ENCODE results near the gene SPRED1.

SPRED1 gene

DNA sequence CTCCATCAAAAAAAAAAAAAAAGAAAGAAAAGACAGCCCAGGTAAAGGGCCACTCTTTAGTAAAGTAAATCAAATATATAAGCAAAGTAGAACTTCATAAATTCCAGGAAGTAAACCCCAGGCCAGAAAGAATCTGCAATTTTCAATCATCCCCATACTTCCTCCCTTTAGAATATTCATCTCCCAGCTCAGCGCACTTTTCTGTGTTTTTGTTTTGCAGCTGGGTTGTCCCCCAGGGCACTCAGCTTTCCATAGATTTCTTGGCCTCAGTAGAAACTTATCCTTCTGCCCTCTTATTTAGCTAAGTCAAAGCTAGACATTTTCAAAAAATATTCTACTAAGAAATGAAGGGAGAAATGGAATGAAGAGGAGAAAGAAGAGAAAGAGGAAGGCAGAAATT, 24.0 kb upstream of the SPRED1 start (continued):
- TF ChIP-seq, protein P1, sequence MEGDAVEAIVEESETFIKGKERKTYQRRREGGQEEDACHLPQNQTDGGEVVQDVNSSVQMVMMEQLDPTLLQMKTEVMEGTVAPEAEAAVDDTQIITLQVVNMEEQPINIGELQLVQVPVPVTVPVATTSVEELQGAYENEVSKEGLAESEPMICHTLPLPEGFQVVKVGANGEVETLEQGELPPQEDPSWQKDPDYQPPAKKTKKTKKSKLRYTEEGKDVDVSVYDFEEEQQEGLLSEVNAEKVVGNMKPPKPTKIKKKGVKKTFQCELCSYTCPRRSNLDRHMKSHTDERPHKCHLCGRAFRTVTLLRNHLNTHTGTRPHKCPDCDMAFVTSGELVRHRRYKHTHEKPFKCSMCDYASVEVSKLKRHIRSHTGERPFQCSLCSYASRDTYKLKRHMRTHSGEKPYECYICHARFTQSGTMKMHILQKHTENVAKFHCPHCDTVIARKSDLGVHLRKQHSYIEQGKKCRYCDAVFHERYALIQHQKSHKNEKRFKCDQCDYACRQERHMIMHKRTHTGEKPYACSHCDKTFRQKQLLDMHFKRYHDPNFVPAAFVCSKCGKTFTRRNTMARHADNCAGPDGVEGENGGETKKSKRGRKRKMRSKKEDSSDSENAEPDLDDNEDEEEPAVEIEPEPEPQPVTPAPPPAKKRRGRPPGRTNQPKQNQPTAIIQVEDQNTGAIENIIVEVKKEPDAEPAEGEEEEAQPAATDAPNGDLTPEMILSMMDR (tag by site-specific recombination; IDR thresholded peaks at IDR 0.05), result no peak
- TF ChIP-seq, protein P2, sequence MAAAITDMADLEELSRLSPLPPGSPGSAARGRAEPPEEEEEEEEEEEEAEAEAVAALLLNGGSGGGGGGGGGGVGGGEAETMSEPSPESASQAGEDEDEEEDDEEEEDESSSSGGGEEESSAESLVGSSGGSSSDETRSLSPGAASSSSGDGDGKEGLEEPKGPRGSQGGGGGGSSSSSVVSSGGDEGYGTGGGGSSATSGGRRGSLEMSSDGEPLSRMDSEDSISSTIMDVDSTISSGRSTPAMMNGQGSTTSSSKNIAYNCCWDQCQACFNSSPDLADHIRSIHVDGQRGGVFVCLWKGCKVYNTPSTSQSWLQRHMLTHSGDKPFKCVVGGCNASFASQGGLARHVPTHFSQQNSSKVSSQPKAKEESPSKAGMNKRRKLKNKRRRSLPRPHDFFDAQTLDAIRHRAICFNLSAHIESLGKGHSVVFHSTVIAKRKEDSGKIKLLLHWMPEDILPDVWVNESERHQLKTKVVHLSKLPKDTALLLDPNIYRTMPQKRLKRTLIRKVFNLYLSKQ (tag by site-specific recombination; IDR thresholded peaks at IDR 0.05; ENCODE audit: borderline replicate concordance), result no peak
- no peak for TF ChIP-seq SP7 (tag by site-specific recombination; IDR thresholded peaks at IDR 0.05)
- no peak for TF ChIP-seq ZNF610 (tag by site-specific recombination; IDR thresholded peaks at IDR 0.05; ENCODE audit: borderline replicate concordance)
- no peak for TF ChIP-seq ZBTB48 (tag by site-specific recombination; IDR thresholded peaks at IDR 0.05)
- TF ChIP-seq ZNF24 (tag by site-specific recombination; IDR thresholded peaks at IDR 0.05), result no peak
- no peak for TF ChIP-seq ZNF121 (tag by site-specific recombination; IDR thresholded peaks at IDR 0.05)
- TF ChIP-seq ZNF132 (tag by site-specific recombination; IDR thresholded peaks at IDR 0.05; ENCODE audit: borderline replicate concordance), result no peak

DNA sequence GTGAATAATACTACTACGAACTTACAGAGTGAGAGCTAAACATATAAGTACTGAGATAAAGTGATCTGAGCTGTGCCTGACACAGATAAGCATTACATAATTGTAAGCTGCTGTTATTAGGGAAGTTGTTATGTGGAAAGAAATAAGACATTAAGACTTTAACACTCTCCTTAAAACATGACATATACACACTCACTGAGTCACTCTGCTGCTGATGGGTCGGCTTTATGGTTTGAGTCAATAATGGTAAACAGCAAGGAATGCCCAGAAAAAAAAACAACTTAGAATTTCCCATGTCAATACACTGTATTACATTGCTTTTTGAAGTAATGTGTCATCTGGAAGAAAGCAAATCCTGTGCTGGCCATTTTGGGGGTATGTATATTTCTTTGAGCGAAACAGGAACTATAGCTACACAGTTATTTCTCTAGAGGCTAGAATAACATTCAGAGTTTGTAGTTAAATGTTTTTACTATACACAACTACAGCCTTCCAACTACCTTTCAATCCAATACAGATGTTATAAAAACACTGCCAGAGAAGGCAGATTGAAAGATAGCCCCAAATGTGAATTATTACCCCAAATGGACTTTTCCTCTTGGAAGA, 22.8 kb upstream of the SPRED1 start:
- ChIA-PET CTCF (interaction anchor here (0.6 kb wide), 1 partner anchor 168 kb away, joined by 4 read pairs; no protein-coding TSS in a partner anchor), POLR2A (interaction anchor here (0.6 kb wide), 1 partner anchor 49 kb away, joined by 6 read pairs; no protein-coding TSS in a partner anchor)
- Histone ChIP-seq H3K9me3 (ENCODE audit: control insufficient read depth, insufficient read depth, low read depth, low read length) (no peaks in the 10 kb centered on the region), H3K27ac (ENCODE audit: extremely low read depth, low read depth, low read length) (no peak overlapping the region), H3K4me1 (ENCODE audit: control insufficient read depth, insufficient read depth, low read length) (peaks cover 13% of the 10 kb centered on the region), H3K4me3 (ENCODE audit: low read depth, low read length) (no peak overlapping the region), H3K36me3 (ENCODE audit: control insufficient read depth in 2 of 2, insufficient read depth in 1 of 2, low read length in 2 of 2) (no peaks in the 10 kb centered on the region)
- TF ChIP-seq, protein P3, sequence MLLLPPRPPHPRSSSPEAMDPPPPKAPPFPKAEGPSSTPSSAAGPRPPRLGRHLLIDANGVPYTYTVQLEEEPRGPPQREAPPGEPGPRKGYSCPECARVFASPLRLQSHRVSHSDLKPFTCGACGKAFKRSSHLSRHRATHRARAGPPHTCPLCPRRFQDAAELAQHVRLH (tag by site-specific recombination; IDR thresholded peaks at IDR 0.05), result no peak
- TF ChIP-seq ZNF23 (tag by site-specific recombination; IDR thresholded peaks at IDR 0.05; ENCODE audit: borderline replicate concordance), result no peak
- TF ChIP-seq ZFP3 (tag by site-specific recombination; IDR thresholded peaks at IDR 0.05; ENCODE audit: low read depth), result no peak
- TF ChIP-seq ZNF530 (tag by site-specific recombination; IDR thresholded peaks at IDR 0.05; ENCODE audit: low read depth), result no peak
- TF ChIP-seq OSR2 (tag by site-specific recombination; IDR thresholded peaks at IDR 0.05), result no peak
- no peak for TF ChIP-seq ZBTB48 (tag by site-specific recombination; IDR thresholded peaks at IDR 0.05)
- TF ChIP-seq KLF8 (tag by site-specific recombination; IDR thresholded peaks at IDR 0.05), result no peak
- TF ChIP-seq ZNF350 (tag by site-specific recombination; IDR thresholded peaks at IDR 0.05), result no peak
- TF ChIP-seq, protein P4, sequence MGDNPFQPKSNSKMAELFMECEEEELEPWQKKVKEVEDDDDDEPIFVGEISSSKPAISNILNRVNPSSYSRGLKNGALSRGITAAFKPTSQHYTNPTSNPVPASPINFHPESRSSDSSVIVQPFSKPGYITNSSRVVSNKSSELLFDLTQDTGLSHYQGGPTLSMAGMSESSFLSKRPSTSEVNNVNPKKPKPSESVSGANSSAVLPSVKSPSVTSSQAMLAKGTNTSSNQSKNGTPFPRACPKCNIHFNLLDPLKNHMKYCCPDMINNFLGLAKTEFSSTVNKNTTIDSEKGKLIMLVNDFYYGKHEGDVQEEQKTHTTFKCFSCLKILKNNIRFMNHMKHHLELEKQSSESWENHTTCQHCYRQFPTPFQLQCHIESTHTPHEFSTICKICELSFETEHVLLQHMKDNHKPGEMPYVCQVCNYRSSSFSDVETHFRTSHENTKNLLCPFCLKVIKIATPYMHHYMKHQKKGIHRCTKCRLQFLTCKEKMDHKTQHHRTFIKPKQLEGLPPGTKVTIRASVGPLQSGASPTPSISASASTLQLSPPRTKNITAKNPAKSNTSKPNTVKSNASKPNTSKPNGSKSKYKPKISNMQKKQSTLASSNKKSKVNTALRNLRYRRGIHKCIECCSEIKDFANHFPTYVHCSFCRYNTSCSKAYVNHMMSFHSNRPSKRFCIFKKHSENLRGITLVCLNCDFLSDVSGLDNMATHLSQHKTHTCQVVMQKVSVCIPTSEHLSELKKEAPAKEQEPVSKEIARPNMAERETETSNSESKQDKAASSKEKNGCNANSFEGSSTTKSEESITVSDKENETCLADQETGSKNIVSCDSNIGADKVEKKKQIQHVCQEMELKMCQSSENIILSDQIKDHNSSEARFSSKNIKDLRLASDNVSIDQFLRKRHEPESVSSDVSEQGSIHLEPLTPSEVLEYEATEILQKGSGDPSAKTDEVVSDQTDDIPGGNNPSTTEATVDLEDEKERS (tag by site-specific recombination; IDR thresholded peaks at IDR 0.05), result no peak
- TF ChIP-seq ZNF626 (tag by site-specific recombination; IDR thresholded peaks at IDR 0.05), result no peak
- TF ChIP-seq ZNF239 (tag by site-specific recombination; IDR thresholded peaks at IDR 0.05), result no peak
- TF ChIP-seq, protein P5, sequence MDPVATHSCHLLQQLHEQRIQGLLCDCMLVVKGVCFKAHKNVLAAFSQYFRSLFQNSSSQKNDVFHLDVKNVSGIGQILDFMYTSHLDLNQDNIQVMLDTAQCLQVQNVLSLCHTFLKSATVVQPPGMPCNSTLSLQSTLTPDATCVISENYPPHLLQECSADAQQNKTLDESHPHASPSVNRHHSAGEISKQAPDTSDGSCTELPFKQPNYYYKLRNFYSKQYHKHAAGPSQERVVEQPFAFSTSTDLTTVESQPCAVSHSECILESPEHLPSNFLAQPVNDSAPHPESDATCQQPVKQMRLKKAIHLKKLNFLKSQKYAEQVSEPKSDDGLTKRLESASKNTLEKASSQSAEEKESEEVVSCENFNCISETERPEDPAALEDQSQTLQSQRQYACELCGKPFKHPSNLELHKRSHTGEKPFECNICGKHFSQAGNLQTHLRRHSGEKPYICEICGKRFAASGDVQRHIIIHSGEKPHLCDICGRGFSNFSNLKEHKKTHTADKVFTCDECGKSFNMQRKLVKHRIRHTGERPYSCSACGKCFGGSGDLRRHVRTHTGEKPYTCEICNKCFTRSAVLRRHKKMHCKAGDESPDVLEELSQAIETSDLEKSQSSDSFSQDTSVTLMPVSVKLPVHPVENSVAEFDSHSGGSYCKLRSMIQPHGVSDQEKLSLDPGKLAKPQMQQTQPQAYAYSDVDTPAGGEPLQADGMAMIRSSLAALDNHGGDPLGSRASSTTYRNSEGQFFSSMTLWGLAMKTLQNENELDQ (tag by site-specific recombination; IDR thresholded peaks at IDR 0.05; ENCODE audit: low read depth), result no peak
- TF ChIP-seq, protein P6, sequence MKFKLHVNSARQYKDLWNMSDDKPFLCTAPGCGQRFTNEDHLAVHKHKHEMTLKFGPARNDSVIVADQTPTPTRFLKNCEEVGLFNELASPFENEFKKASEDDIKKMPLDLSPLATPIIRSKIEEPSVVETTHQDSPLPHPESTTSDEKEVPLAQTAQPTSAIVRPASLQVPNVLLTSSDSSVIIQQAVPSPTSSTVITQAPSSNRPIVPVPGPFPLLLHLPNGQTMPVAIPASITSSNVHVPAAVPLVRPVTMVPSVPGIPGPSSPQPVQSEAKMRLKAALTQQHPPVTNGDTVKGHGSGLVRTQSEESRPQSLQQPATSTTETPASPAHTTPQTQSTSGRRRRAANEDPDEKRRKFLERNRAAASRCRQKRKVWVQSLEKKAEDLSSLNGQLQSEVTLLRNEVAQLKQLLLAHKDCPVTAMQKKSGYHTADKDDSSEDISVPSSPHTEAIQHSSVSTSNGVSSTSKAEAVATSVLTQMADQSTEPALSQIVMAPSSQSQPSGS (tag by site-specific recombination; IDR thresholded peaks at IDR 0.05; ENCODE audit: low read depth), result no peak
- no peak for TF ChIP-seq ZNF830 (tag by site-specific recombination; IDR thresholded peaks at IDR 0.05; ENCODE audit: low read depth)
- TF ChIP-seq, protein P7, sequence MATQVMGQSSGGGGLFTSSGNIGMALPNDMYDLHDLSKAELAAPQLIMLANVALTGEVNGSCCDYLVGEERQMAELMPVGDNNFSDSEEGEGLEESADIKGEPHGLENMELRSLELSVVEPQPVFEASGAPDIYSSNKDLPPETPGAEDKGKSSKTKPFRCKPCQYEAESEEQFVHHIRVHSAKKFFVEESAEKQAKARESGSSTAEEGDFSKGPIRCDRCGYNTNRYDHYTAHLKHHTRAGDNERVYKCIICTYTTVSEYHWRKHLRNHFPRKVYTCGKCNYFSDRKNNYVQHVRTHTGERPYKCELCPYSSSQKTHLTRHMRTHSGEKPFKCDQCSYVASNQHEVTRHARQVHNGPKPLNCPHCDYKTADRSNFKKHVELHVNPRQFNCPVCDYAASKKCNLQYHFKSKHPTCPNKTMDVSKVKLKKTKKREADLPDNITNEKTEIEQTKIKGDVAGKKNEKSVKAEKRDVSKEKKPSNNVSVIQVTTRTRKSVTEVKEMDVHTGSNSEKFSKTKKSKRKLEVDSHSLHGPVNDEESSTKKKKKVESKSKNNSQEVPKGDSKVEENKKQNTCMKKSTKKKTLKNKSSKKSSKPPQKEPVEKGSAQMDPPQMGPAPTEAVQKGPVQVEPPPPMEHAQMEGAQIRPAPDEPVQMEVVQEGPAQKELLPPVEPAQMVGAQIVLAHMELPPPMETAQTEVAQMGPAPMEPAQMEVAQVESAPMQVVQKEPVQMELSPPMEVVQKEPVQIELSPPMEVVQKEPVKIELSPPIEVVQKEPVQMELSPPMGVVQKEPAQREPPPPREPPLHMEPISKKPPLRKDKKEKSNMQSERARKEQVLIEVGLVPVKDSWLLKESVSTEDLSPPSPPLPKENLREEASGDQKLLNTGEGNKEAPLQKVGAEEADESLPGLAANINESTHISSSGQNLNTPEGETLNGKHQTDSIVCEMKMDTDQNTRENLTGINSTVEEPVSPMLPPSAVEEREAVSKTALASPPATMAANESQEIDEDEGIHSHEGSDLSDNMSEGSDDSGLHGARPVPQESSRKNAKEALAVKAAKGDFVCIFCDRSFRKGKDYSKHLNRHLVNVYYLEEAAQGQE (tag by site-specific recombination; IDR thresholded peaks at IDR 0.05), result no peak
